ENCODE data around the gene TMEM39B. TPM values are rescaled to one million over a fixed set of nuclear protein-coding genes. Genes with fewer than 3 reads are reported as not detected.

Gene TMEM39B
- total and polyA plus RNA-seq, 2 of the 4 experiments (the other 2 are of a cell fraction) = 6.5 to 28.7 TPM

GRCh38 chr1:32077451-32077850 is 4.7 kb downstream of the TMEM39B start:
- no peak overlapping the region for H3K27ac ChIP-seq (ENCODE audit: insufficient read depth, low read length)
- WGBS, 2 experiments (ENCODE audit: extremely low coverage in 2 of 2, insufficient read length in 1 of 2) = no CpG with 5 or more reads among the region's 3 CpGs
- H3K56ac ChIP-seq (ENCODE audit: extremely low read depth, insufficient read depth, low read length) = no peak overlapping the region
- H3K9me1 ChIP-seq (ENCODE audit: insufficient read depth, low read length) = peaks cover 17% of the 10 kb centered on the region
- peaks cover 3% of the 10 kb centered on the region; the same call in 1 of the 2 replicates for H3K4me1 ChIP-seq (ENCODE audit: control insufficient read depth, insufficient read depth, low read length)
- peaks cover 30% of the 10 kb centered on the region for H3K36me3 ChIP-seq (ENCODE audit: control insufficient read depth, insufficient read depth, low read length)
- no peak overlapping the region for H3K4me2 ChIP-seq (ENCODE audit: low read depth, low read length)
- BruUV-seq (replicated peaks) = no TSS peak
- no peak overlapping the region for H3K14ac ChIP-seq (replicated peaks; ENCODE audit: low read depth, low read length)
- POLR2A ChIA-PET (ENCODE audit: unreplicated experiment) = no interaction called here
- in situ Hi-C loops (cut with MboI; ENCODE audit: low sequenced_read_pairs) (no loop called here), intact Hi-C loops (cut with micrococcal nuclease) (no loop called here), dilution Hi-C loops (cut with HindIII; ENCODE audit: low sequenced_read_pairs, unreplicated experiment) (no loop called here)
- H3K4me3 ChIP-seq (ENCODE audit: insufficient read depth, low read depth, low read length) = no peak overlapping the region
- H2BK120ac ChIP-seq (ENCODE audit: low read depth, low read length) = no peak overlapping the region
- no peak overlapping the region for H2BK5ac ChIP-seq (ENCODE audit: low read depth, low read length, poor library complexity, severe bottlenecking)
- H3K9ac ChIP-seq (ENCODE audit: low read depth, low read length) = no peak overlapping the region
- no peak for ATAC-seq (ENCODE audit: low read depth)
- CTCF ChIA-PET = no interaction called here
- H3K18ac ChIP-seq (ENCODE audit: low read depth, low read length) = no peak overlapping the region
- H2AK5ac ChIP-seq (ENCODE audit: low read depth, low read length) = no peak overlapping the region
- H4K5ac ChIP-seq (ENCODE audit: low read depth, low read length) = no peak overlapping the region
- peaks cover 9% of the 10 kb centered on the region for H4K20me1 ChIP-seq (ENCODE audit: insufficient read depth, low read length)
- no peaks in the 10 kb centered on the region for H3K9me3 ChIP-seq (ENCODE audit: control insufficient read depth, insufficient read depth, low read length)
- H4K8ac ChIP-seq (ENCODE audit: low read depth in 2 of 2, low read length in 2 of 2) = no peak overlapping the region
- H3K23ac ChIP-seq (ENCODE audit: low read depth, low read length) = no peak overlapping the region
- H2AK9ac ChIP-seq (replicated peaks; ENCODE audit: low read depth, low read length, poor library complexity) = no peak overlapping the region
- H3K4ac ChIP-seq (ENCODE audit: low read depth, low read length) = no peak overlapping the region
- no peaks in the 10 kb centered on the region for H3K27me3 ChIP-seq (ENCODE audit: control insufficient read depth, insufficient read depth, low read length)
- no peak overlapping the region for H4K91ac ChIP-seq (ENCODE audit: insufficient read depth, low read depth, low read length)
- H2AFZ ChIP-seq (replicated peaks; ENCODE audit: low read length, poor library complexity) = no peak overlapping the region
- DNase-seq = no peak
- H2BK20ac ChIP-seq (ENCODE audit: low read depth, low read length) = no peak overlapping the region
- no peak for TF ChIP-seq CEBPB (IDR thresholded peaks at IDR 0.05; ENCODE audit: low read depth, low read length)
- TF ChIP-seq RFX5 (IDR thresholded peaks at IDR 0.05; ENCODE audit: low read depth, low read length) = no peak
- TF ChIP-seq CHD1 (IDR thresholded peaks at IDR 0.05; ENCODE audit: low read depth, low read length) = no peak
- TF ChIP-seq NFE2L2 (IDR thresholded peaks at IDR 0.05; ENCODE audit: low read depth, low read length) = no peak
- no peak for TF ChIP-seq ELK1 (IDR thresholded peaks at IDR 0.05; ENCODE audit: borderline replicate concordance, low read depth, low read length)
- no peak for TF ChIP-seq RCOR1 (IDR thresholded peaks at IDR 0.05; ENCODE audit: insufficient replicate concordance, low read length)
- no peak for TF ChIP-seq MAFK (IDR thresholded peaks at IDR 0.05; ENCODE audit: low read depth, low read length)
- TF ChIP-seq RAD21 (IDR thresholded peaks at IDR 0.05; ENCODE audit: low read length) = no peak
- no peak for TF ChIP-seq SMC3 (IDR thresholded peaks at IDR 0.05; ENCODE audit: low read depth, low read length)
- TF ChIP-seq POLR2A (IDR thresholded peaks at IDR 0.05; ENCODE audit: low read depth, low read length) = no peak
- TF ChIP-seq MAZ (IDR thresholded peaks at IDR 0.05; ENCODE audit: borderline replicate concordance, low read depth, low read length) = no peak
- no peak for TF ChIP-seq BHLHE40 (IDR thresholded peaks at IDR 0.05; ENCODE audit: low read depth, low read length)
- no peak for TF ChIP-seq CTCF (conservative IDR thresholded peaks at IDR 0.05; ENCODE audit: low read depth, low read length)
- TF ChIP-seq USF2 (IDR thresholded peaks at IDR 0.05; ENCODE audit: low read depth, low read length) = no peak
- no peak for TF ChIP-seq MXI1 (IDR thresholded peaks at IDR 0.05; ENCODE audit: borderline replicate concordance, low read depth, low read length)
- TF ChIP-seq FOS (IDR thresholded peaks at IDR 0.05; ENCODE audit: low read depth, low read length) = no peak
- H2BK15ac ChIP-seq (ENCODE audit: low read depth, low read length) = no peak overlapping the region
- H3K79me1 ChIP-seq (ENCODE audit: low read depth in 1 of 2, low read length in 2 of 2) = peaks cover 28 to 55% of the 10 kb centered on the region in 2 experiments

Measured in IMR-90 (cell line).